Suprapubic skin (tissue), 4 donors: ENCODE data around the gene CERS3. TPM values are rescaled to one million over a fixed set of nuclear protein-coding genes. Genes with fewer than 3 reads are reported as not detected.

Experiments used
- DNase-seq, 2 donors: peaks; one replicate each; pipeline ENCODE4 v3.0.0-alpha.2; 2019; ENCODE audit warnings: low spot score in 2 of 2
- H3K27ac ChIP-seq: fragments of 200-600 bp; sonication (generic); one replicate; pipeline ENCODE4 v1.5.1; 2019
- H3K27me3 ChIP-seq: fragments of 200-600 bp; sonication (generic); one replicate; pipeline ENCODE4 v1.5.1; 2019
- H3K36me3 ChIP-seq: fragments of 200-600 bp; sonication (generic); one replicate; pipeline ENCODE4 v1.5.1; 2019
- H3K4me1 ChIP-seq: fragments of 200-600 bp; sonication (generic); one replicate; pipeline ENCODE4 v1.5.1; 2019
- H3K4me3 ChIP-seq: fragments of 200-600 bp; sonication (generic); one replicate; pipeline ENCODE4 v1.5.1; 2019; ENCODE audit warnings: mild to moderate bottlenecking
- H3K9me3 ChIP-seq: fragments of 200-600 bp; sonication (generic); one replicate; pipeline ENCODE4 v1.5.1; 2019
- CTCF ChIP-seq, 2 donors: fragments of 200-600 bp in 1 of 2; fragments of 450-650 bp in 1 of 2; sonication (generic) in 1 of 2; IDR thresholded peaks; one replicate each; pipeline ENCODE4 v1.5.1; 2016 to 2019; ENCODE audit warnings: antibody characterized with exemption in 2 of 2, mild to moderate bottlenecking in 1 of 2, moderate library complexity in 1 of 2
- EP300 ChIP-seq: sonication (generic); formaldehyde crosslinking; IDR thresholded peaks from one replicate; pipeline ENCODE4 v1.6.1; 2017; ENCODE audit warnings: antibody characterized with exemption
- POLR2A ChIP-seq, 2 donors: fragments of 450-650 bp; IDR thresholded peaks; one replicate each; pipeline ENCODE4 v1.6.1; 2017; ENCODE audit warnings: antibody characterized with exemption in 2 of 2, mild to moderate bottlenecking in 2 of 2, moderate library complexity in 2 of 2
- POLR2AphosphoS5 ChIP-seq, 3 donors: sonication (generic); formaldehyde crosslinking; IDR thresholded peaks; one replicate each; pipeline ENCODE4 v1.6.1; 2017; ENCODE audit warnings: antibody characterized with exemption in 3 of 3
- WGBS: methylation state at CpG from one replicate; pipeline ENCODE4 v1.1.5; 2018; 5-methylcytosine and 5-hydroxymethylcytosine counted together
- total RNA-seq, 4 donors: library from RNA; depleted of rRNA; stranded (reverse); fragments of >200 nt; gene quantifications; one replicate each; pipeline ENCODE4 v1.1.0, GENCODE V29; 2016

The CERS3 gene
- total RNA-seq, 4 donors from 2014 or later = 106 to 151 (median 120) TPM

DNA sequence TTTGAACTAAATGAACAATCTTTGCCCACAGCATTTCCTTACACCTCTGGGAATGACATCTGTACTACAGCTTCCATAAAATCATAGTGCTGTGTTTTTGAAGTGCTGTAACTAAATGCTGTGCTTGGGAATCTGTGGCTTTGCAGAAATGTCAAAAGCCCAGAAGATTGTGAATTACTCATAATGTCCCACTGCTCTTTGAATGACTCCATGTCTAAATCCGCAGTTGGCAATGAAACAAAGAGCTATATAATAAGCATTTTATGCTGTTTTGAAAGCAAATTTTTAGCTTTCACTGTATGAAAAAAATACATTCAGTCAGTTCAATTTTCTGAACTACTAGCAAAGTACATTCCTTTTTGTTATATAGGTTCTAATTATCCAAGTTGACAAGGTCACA is 98.3 kb downstream of the CERS3 start:
- Histone ChIP-seq H3K27me3 (no peaks in the 10 kb centered on the region), H3K4me3 (no peak overlapping the region), H3K36me3 (peaks cover 9% of the 10 kb centered on the region), H3K9me3 (no peaks in the 10 kb centered on the region), H3K27ac (no peak overlapping the region), H3K4me1 (no peaks in the 10 kb centered on the region)
- TF ChIP-seq POLR2AphosphoS5 (IDR thresholded peaks at IDR 0.05) (no peak), EP300 (no peak), POLR2A (IDR thresholded peaks at IDR 0.05) (no peak), CTCF (IDR thresholded peaks at IDR 0.05) (no peak)
- WGBS = 75% methylated on average over 1 of the region's 1 CpG
- no peak for DNase-seq

DNA sequence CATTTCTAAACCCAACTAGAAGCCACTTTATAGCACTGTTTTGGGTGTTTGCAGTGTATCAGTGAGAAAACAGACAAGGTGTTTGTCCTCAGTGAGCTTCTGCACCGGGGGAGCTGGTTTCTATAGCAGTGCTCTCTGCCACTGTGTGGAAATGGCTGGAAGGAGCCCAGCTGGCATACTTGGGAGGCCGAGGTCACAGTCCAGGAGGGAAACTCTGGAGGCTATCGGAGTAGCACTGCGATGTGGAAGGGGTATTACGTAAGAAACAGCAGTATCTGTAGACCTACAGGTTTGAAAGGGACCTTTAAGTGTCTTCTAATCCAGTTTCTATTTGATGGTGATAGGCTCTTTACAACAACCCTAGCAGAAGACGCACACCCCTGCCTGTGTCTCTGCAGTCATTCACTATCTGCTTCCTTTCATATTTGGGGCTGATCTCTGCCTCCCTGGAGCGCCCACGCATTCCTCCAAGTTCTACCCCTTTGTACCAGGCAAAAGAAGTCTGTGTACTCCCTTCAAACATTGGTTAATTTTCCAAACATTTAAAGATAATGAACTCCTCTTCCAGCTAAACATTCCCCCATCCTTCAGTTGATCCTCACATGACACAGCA is 99.5 kb downstream of the CERS3 start:
- no peak overlapping the region for H3K27ac ChIP-seq
- TF ChIP-seq POLR2AphosphoS5 (IDR thresholded peaks at IDR 0.05) (no peak), CTCF (IDR thresholded peaks at IDR 0.05) (no peak), EP300 (no peak), POLR2A (IDR thresholded peaks at IDR 0.05) (no peak)
- H3K9me3 ChIP-seq = peaks cover 8% of the 10 kb centered on the region
- no peak overlapping the region for H3K4me3 ChIP-seq
- DNase-seq = no peak
- no peaks in the 10 kb centered on the region for H3K4me1 ChIP-seq
- H3K27me3 ChIP-seq = no peaks in the 10 kb centered on the region
- 67% methylated on average over 8 of the region's 8 CpGs for WGBS
- peaks cover 16% of the 10 kb centered on the region for H3K36me3 ChIP-seq

DNA sequence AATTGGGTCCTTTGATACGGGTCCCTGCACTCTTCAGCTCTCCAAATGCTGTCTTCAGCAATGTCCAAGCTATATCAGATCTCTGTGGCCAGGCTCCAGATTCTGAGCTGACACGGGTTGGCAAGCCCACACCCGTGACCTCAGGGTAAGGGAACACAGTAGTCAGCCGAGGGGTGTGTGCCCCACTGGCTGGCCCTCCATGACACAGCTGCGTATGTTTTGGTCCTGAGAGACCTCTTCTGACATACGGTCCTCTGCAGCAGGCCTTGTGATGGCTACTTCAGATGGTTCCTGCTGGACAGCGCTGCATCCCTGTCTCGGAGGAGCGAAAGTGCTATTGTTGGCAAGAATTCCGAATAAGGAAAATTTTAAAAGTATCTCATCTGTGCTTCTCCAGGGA is 101.8 kb downstream of the CERS3 start:
- no peaks in the 10 kb centered on the region for H3K27me3 ChIP-seq

DNA sequence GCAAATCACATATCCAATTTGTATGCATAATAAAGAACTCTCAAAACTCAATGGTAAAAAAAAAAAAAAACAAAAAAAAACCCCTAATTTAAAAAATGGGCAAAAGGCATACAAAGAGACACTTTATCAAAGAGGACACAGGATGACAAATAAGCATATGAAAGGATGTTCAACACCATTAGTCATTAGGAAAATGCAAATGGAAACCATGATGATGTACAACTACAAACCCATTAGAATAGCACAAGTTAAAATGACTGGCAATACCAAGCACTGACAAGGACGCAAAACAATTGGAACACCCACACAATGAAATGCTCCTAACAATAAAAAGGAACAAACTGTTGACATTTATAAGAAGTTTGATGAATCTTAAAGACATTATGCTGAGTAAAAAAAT is 123.6 kb downstream of the CERS3 start:
- Histone ChIP-seq H3K4me1 (no peaks in the 10 kb centered on the region), H3K4me3 (no peak overlapping the region), H3K27ac (no peak overlapping the region), H3K9me3 (no peaks in the 10 kb centered on the region), H3K36me3 (peaks cover 14% of the 10 kb centered on the region), H3K27me3 (no peaks in the 10 kb centered on the region)
- TF ChIP-seq EP300 = no peak
- no peak for TF ChIP-seq POLR2A (IDR thresholded peaks at IDR 0.05)
- no peak for TF ChIP-seq POLR2AphosphoS5 (IDR thresholded peaks at IDR 0.05)
- TF ChIP-seq CTCF (IDR thresholded peaks at IDR 0.05) = no peak
- DNase-seq = no peak
- 85% methylated on average over 1 of the region's 1 CpG for WGBS

More for the DNA sequence above, 101.8 kb downstream of the CERS3 start:
- TF ChIP-seq POLR2AphosphoS5 (IDR thresholded peaks at IDR 0.05) = no peak
- no peak for TF ChIP-seq CTCF (IDR thresholded peaks at IDR 0.05)
- no peak for TF ChIP-seq EP300
- no peak for TF ChIP-seq POLR2A (IDR thresholded peaks at IDR 0.05)
- no peak overlapping the region for H3K27ac ChIP-seq
- no peak for DNase-seq
- 83% methylated on average over 10 of the region's 10 CpGs for WGBS
- peaks cover 16% of the 10 kb centered on the region for H3K36me3 ChIP-seq
- H3K4me3 ChIP-seq = no peak overlapping the region
- H3K4me1 ChIP-seq = no peaks in the 10 kb centered on the region
- peaks cover 12% of the 10 kb centered on the region for H3K9me3 ChIP-seq

- H3K36me3 ChIP-seq = peaks cover 20% of the 10 kb centered on the region
- H3K4me3 ChIP-seq = no peak overlapping the region
- DNase-seq = no peak
- 94% methylated on average over 5 of the region's 6 CpGs for WGBS
- H3K4me1 ChIP-seq = no peaks in the 10 kb centered on the region
- no peaks in the 10 kb centered on the region for H3K27me3 ChIP-seq
- TF ChIP-seq POLR2A (IDR thresholded peaks at IDR 0.05) (no peak), POLR2AphosphoS5 (IDR thresholded peaks at IDR 0.05) (no peak), CTCF (IDR thresholded peaks at IDR 0.05) (no peak), EP300 (no peak)
- H3K27ac ChIP-seq = no peak overlapping the region
- no peaks in the 10 kb centered on the region for H3K9me3 ChIP-seq
Observed at GRCh38 chr15:100400996-100401395, 127.8 kb downstream of the CERS3 start.
